Parathyroid adenoma (tissue), 2 donors: ENCODE results near the gene PAX7.

Experiments
- H2AFZ ChIP-seq: fragments of 300-600 bp; sonication (generic); one replicate; pipeline ENCODE4 v1.7.0; 2017; ENCODE audit warnings: antibody characterized with exemption, mild to moderate bottlenecking
- H3K27ac ChIP-seq: fragments of 300-600 bp; sonication (generic); one replicate; pipeline ENCODE4 v1.7.0; 2017
- H3K27me3 ChIP-seq: fragments of 300-600 bp; sonication (generic); one replicate; pipeline ENCODE4 v1.7.0; 2017; ENCODE audit warnings: low read length; ENCODE audit not compliant: control insufficient read depth, insufficient read depth
- H3K36me3 ChIP-seq: fragments of 300-600 bp; sonication (generic); one replicate; pipeline ENCODE4 v1.7.0; 2017; ENCODE audit warnings: low read length; ENCODE audit not compliant: control insufficient read depth, insufficient read depth
- H3K4me1 ChIP-seq: fragments of 300-600 bp; sonication (generic); one replicate; pipeline ENCODE4 v1.7.0; 2017; ENCODE audit warnings: control low read depth
- H3K4me2 ChIP-seq: fragments of 300-600 bp; sonication (generic); one replicate; pipeline ENCODE4 v1.7.0; 2017; ENCODE audit warnings: low read length
- H3K4me3 ChIP-seq: fragments of 300-600 bp; sonication (generic); one replicate; pipeline ENCODE4 v1.7.0; 2017; ENCODE audit warnings: low read depth, low read length
- H3K79me2 ChIP-seq: fragments of 300-600 bp; sonication (generic); one replicate; pipeline ENCODE4 v1.7.0; 2017; ENCODE audit warnings: control low read depth
- H3K9ac ChIP-seq: fragments of 300-600 bp; sonication (generic); one replicate; pipeline ENCODE4 v1.7.0; 2017; ENCODE audit warnings: mild to moderate bottlenecking
- H3K9me3 ChIP-seq: fragments of 300-600 bp; sonication (generic); one replicate; pipeline ENCODE4 v1.7.0; 2017; ENCODE audit warnings: low read length; ENCODE audit not compliant: control insufficient read depth
- TF ChIP-seq, protein P1 (sequence below): fragments of 300-600 bp; sonication (generic); IDR thresholded peaks from one replicate; pipeline ENCODE4 v1.7.0; 2017; ENCODE audit warnings: antibody characterized with exemption, mild to moderate bottlenecking
- donor health status: primary hyperparathyroidism.

The PAX7 gene

DNA sequence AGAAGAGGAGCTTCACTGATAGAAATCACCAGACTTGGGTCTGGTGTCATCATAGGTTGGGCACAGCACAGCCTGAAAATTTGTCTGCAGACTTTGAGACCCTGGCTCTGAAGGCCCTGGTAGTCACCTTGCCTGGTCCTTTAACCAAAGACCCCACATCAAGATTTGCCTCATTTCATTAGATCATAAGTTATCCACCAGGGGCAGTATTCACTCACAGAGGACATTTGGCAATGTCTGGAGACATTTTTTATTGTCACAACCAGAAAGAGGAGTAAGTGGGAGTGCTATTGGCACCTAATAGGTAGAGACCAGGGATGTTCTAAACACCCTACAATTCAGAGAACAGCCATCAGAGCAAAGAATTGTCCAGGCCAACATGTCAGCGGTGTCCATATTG, 22.1 kb upstream of the PAX7 start:
- TF ChIP-seq, protein P1, sequence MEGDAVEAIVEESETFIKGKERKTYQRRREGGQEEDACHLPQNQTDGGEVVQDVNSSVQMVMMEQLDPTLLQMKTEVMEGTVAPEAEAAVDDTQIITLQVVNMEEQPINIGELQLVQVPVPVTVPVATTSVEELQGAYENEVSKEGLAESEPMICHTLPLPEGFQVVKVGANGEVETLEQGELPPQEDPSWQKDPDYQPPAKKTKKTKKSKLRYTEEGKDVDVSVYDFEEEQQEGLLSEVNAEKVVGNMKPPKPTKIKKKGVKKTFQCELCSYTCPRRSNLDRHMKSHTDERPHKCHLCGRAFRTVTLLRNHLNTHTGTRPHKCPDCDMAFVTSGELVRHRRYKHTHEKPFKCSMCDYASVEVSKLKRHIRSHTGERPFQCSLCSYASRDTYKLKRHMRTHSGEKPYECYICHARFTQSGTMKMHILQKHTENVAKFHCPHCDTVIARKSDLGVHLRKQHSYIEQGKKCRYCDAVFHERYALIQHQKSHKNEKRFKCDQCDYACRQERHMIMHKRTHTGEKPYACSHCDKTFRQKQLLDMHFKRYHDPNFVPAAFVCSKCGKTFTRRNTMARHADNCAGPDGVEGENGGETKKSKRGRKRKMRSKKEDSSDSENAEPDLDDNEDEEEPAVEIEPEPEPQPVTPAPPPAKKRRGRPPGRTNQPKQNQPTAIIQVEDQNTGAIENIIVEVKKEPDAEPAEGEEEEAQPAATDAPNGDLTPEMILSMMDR: no peak
- Histone ChIP-seq H3K27me3 (no peaks in the 10 kb centered on the region), H3K4me2 (no peak overlapping the region), H3K9ac (no peak overlapping the region), H3K4me1 (no peaks in the 10 kb centered on the region), H3K36me3 (no peaks in the 10 kb centered on the region), H3K79me2 (no peaks in the 10 kb centered on the region), H3K4me3 (no peak overlapping the region), H3K9me3 (no peaks in the 10 kb centered on the region), H3K27ac (no peak overlapping the region), H2AFZ (no peak overlapping the region)

- H3K4me2 ChIP-seq: no peak overlapping the region
- H3K36me3 ChIP-seq: no peaks in the 10 kb centered on the region
- no peaks in the 10 kb centered on the region for H3K4me1 ChIP-seq
- H3K4me3 ChIP-seq: no peak overlapping the region
- H3K27me3 ChIP-seq: no peaks in the 10 kb centered on the region
- H3K79me2 ChIP-seq: no peaks in the 10 kb centered on the region
- H3K27ac ChIP-seq: no peak overlapping the region
- TF ChIP-seq, protein P1: no peak
- no peak overlapping the region for H3K9ac ChIP-seq
- no peaks in the 10 kb centered on the region for H3K9me3 ChIP-seq
- no peak overlapping the region for H2AFZ ChIP-seq
Measured at GRCh38 chr1:18611311-18611710, 19.3 kb upstream of the PAX7 start.

GRCh38 chr1:18612073-18612472, 18.6 kb upstream of the PAX7 start:
- H3K27ac ChIP-seq: no peak overlapping the region
- H3K9ac ChIP-seq: no peak overlapping the region
- H3K9me3 ChIP-seq: no peaks in the 10 kb centered on the region
- H3K4me2 ChIP-seq: no peak overlapping the region
- H3K4me3 ChIP-seq: no peak overlapping the region
- H3K79me2 ChIP-seq: no peaks in the 10 kb centered on the region
- TF ChIP-seq, protein P1: no peak
- H3K4me1 ChIP-seq: no peaks in the 10 kb centered on the region
- H3K27me3 ChIP-seq: no peaks in the 10 kb centered on the region
- no peaks in the 10 kb centered on the region for H3K36me3 ChIP-seq
- H2AFZ ChIP-seq: no peak overlapping the region

DNA sequence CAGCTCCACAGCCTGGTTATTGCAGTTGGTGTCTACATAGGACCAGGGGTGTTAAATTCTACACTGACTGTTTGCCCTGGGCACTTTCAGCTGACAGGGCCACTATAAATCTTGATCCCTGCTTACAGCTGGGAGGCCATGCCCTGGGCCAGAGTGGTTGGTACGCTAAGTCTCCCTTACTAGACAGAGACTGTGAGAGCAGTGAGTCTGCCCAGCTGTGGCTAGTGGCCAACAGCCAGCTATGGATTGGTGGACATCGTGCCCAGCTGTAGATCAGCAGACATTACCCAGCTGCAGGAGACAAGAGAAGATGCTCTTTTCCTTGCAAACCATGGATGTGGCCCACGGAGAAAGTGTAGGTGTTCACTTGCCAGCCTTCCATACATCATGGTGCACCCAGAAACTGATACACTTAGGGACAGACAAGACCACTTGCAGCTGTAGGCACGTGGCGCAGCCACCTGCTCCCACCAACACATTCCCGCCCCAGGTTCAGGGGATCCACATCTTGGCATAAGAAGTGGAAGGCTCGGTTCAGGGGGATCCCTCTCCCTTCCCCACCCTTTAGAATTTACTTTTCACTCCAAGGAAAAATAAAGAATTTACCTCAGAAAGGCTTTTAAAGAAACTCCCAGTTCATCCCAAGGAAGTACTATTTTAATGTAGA, 16.4 kb upstream of the PAX7 start:
- TF ChIP-seq, protein P1: no peak
- Histone ChIP-seq H2AFZ (no peak overlapping the region), H3K9me3 (no peaks in the 10 kb centered on the region), H3K27me3 (no peaks in the 10 kb centered on the region), H3K4me1 (no peaks in the 10 kb centered on the region), H3K27ac (no peak overlapping the region), H3K79me2 (no peaks in the 10 kb centered on the region), H3K9ac (no peak overlapping the region), H3K4me2 (no peak overlapping the region), H3K36me3 (no peaks in the 10 kb centered on the region), H3K4me3 (no peak overlapping the region)
